ENCODE data around the gene MDGA2.

Gene MDGA2

DNA sequence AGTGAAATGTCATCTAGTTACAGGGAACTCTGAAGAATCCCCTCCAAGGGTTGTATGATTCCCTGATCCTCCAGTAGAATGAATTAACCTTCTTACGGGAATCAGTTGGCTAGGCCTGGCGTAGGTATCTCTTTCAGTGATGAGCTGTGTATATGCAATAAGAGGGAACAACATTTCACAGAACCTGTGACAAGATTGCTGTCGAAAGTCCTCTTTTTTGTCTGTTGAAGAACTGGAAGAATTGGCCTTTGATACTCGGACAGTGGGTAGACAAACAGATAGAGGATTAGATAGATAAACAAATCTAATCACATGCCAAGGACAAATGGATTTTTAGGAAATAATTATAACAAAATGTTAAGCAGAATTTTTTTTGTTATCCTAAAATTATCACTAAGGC, 184.6 kb downstream of the MDGA2 start:
- no peak for DNase-seq (ENCODE audit: low read depth, low spot score)

DNA sequence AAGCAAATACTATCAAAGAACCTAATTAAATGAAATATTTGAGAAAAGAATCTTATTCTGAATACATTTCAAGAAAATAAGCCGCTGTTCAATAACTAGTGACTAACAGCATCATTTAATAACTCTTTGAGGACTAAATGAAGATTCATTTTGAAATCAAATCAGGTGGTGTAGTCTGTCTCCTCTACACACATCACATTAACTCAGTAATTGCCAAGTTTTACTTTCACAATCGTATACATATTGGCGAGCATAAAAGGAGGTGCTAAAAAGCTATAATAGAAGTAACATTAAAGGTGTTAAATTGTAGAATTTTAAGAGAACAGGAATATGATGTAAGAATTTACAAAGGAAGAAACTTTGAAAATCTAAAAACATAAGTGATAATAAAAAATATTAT, 185.1 kb downstream of the MDGA2 start:
- no peak for DNase-seq (ENCODE audit: low read depth, low spot score)

DNA sequence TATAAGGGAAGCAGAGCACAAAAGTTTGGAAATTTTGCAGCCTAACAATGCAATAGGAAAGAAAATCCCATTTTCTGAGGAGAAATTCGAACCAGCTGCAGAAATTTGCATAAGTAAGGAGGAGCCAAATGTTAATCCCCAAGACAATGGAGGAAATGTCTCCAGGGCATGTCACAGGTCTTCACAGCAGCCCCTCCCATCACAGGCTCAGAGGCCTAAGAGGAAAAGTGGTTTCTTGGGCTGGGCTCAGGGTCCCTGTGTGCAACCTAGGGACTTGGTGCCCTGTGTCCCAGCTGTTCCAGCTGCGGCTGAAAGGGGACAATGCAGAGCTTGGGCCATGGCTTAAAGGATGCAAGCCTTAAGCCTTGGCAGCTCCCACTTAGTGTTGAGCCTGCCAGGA, 190.0 kb downstream of the MDGA2 start:
- no peak for DNase-seq (ENCODE audit: low read depth, low spot score)

DNA sequence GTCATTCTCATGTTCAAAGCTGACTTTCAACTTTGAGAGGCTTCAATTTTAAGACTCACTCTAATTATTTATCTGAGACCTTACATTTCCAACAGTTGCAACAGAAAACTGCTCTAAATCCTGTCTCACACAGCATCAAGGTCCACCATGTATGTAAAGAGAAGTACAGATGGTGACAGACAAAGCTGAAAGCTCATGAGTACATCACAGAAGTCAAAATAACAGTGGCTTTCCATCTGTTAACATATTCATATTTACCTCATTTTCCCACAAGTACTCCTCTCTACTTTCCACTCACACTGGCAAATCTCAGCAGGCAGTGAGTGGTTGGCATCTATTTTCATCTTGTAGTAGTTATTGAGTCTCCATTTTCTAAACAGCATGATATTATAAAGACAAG, 192.0 kb downstream of the MDGA2 start:
- no peak for DNase-seq (ENCODE audit: low read depth, low spot score)

DNA sequence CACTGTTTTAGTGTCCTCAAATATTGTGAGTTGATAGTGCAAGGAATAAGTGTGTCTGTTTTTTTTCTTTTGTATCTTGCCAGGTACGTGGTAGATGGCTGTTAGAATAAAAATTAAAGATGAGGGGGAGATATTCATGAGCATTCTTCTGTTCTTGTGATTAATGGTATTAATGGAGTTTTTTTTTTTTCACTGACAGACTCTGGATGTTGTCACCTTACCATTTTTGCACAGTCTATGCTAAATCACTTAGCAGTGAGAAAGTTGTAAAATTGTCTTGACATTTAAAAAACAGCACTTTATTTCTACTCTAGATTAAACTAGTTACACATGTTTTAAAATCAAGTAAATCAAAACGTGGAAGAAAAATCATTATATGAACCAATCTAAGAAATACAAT, 204.3 kb downstream of the MDGA2 start:
- DNase-seq (ENCODE audit: low read depth, low spot score): no peak

DNA sequence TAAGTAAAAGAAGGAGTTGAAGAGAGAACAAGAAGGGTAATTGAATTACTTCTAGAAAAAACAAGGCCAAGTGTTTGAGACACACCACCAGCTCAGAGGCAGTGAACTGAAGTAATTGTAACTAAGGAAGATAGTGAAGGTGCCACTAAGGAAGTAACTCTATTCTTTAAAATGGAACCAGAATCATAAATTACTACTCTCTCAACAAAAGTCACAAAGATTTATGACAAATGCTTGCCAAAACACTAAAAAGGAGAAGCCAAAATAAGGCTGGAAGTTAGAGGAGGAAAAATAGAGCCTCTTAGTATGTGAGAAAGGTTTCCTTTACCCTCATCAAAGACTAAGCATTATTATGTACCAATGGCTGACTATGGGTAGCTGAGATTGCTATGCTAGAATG, 208.5 kb downstream of the MDGA2 start:
- DNase-seq (ENCODE audit: low read depth, low spot score): no peak

DNA sequence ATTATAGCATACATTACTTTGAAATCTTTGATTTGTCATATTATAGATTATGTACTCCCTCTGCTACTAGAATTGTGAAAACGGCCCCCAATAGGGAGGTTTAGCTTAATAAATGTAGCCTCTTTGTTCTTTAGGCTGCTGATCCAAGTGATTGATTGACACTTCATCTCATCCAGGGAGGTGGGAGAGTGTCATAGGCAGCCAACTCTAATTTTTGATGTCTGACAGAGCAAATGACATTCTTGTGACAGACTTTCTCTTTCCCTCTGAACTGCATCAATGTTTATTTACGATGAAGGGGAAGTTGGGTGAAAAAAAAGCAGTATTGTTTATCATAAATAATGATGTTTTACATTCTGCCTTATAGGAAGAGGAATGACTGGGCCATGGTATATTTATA, 221.4 kb downstream of the MDGA2 start:
- no peak for DNase-seq (ENCODE audit: low read depth, low spot score)

DNA sequence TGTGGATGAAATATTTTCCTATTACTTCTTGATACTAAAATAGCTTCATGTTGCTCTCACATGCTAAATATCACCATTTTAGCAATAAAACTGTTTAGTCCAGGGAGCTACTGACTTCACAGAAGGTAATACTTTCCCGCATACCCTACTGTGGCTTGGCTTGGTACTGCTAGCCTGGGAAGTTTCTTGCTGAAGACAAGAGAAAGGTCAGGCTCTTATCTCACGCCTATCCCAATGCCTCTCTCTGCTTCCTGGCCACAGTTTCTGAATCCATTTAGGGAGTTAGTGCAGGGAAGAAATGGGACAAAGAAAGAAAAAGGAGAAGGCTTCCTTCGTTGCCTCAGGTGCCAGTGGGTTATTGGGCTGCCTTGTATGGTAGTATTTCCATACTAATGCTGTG, 228.3 kb downstream of the MDGA2 start:
- no peak for DNase-seq (ENCODE audit: low read depth, low spot score)

DNA sequence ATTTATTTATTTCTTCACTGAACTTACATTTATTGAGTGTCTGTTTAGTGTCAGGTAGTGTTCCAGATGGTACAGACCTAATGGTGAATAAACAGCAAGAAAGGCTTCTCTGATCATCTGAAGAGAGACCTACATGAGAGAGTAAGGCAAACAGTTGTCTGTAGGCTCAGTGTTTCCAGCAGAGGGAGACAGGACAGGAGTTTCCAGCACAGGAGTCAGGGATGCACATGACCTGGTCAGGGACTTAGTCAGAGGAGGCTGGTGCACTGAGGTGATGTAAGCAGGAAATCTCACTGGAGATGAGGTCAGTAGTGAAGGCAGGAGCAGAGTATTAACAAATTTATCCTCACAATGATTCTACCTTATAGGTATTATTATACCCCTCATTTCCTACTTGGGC, 233.2 kb downstream of the MDGA2 start:
- DNase-seq (ENCODE audit: low read depth, low spot score): peak; percentile 71

DNA sequence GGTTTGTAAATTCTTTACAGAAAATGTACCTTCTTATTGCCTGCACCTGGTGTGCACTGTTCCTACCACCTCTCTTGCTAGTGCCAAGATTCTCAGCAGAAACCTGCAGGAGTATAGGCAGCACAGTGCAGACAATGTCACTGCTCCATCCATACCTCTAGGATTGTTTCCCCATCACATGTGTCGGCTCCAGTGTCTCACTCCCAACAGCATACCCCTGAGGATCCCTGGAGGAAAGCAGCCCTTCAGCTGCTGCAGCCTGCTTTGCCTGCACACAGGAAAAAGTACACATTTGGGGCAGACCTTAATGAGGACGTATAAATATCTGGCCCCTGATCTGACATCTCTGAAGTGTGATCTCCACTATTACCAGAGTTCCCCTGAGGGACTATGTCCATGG, 235.5 kb downstream of the MDGA2 start:
- peak; percentile 2 for DNase-seq (ENCODE audit: low read depth, low spot score)

DNA sequence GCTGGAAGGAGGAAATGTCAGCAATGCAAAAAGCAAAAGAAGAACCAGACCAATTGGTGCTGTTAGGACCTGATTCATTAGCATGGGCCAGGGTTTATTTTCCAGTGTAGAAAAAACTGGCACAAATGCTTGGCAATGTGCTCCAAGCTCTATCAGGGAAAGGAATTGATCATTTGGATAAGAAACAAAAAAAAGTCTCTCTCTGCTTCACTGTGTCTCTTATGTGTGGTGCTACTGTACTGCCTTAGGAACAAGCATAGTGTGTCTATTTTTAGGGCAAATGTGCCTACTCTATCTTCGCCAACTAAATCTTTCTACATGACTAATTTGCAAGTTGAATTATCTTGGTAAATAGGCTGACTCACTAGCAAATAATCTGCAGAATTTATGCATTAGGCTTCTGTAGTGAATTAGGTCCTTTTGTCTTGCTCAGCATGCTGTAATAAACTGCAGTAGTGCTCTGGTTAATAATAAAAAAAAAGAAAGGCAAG, 236.7 kb downstream of the MDGA2 start:
- peak; percentile 82 for DNase-seq (ENCODE audit: low read depth, low spot score)

DNA sequence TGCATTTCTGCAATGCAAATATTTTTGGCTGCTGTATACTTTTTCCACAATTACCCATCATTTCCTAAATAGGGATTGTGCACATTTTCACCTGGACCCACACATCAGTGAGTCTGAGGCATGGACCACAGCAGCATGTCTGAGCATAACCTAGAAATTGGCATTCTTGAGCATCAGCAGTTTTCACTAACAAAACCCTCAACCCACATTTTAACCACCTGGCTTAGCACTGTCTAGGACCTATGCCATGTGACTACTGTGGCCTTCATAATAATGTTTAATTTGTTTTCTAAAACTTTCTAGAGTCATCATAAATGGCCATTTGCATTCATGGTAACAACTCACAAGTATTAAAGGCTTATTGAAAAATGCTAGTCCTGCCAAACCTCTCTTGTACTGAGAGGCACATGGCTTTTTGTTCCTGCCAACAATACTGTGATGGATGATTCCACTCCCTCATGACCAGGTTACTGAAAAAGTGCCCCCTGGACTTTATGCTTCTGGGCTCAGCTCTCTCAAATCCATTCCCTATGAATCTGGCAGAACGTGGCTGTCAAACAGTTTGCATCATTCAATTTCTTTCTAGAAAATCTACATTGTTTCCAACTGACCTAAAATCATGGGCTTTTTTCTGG, 240.0 kb downstream of the MDGA2 start:
- DNase-seq (ENCODE audit: low read depth, low spot score): peak; percentile 36

DNA sequence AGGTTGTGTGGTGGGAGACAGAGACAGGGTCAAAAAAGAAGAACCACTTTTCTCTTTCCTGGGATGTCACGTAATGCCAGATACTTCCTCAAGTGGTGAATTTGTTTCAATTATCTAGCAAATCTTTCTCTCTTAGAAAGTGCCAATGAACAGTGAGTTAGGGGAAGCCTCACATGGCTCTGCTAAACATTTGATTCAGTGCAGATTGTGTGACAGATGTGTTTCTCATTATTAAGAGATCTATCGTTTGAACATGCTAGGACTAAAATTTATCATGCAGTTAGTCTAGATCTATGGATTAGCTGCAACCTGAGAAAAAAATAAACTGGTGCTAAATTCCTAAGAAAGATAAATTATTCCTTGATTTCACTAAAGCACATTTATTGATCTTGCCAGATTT, 247.8 kb downstream of the MDGA2 start:
- DNase-seq (ENCODE audit: low read depth, low spot score): no peak

DNA sequence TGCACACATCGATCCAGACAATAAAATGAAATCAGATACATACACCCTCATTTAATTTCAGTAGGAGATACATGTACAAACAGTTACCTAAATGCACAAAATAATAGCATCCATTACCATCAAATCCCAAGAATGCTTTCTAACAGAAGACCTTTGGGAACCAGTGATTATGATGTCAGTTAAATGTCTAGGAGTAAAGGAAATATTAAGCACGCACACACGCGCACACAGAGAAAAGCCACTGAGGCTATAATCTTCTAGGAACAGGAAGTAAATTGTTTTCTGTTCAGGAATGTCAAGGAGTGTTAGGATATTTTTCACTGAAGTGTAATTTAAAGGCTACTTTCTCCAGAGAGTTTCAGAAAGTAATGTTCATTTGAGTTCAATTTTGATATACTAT, 250.1 kb downstream of the MDGA2 start:
- no peak for DNase-seq (ENCODE audit: low read depth, low spot score)

DNA sequence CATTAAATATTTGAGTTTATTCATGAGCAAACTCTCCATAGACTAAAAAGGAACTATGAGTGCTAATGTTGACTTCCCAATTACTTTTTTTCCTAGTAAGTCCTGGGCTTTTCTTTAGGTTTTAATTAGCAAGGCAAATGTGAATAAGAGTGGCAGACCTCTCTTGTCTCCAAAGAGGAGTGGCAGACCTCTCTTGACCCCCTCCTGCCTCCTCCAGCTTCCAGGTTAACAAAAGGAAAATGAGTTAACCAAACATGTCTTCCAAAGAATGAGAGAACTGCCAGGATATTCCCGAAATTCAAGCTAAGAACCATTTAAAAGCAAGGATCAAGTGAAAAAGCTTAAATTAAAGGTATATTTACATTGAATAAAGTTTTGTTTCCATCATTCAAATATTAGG, 253.2 kb downstream of the MDGA2 start:
- no peak for DNase-seq (ENCODE audit: low read depth, low spot score)

DNA sequence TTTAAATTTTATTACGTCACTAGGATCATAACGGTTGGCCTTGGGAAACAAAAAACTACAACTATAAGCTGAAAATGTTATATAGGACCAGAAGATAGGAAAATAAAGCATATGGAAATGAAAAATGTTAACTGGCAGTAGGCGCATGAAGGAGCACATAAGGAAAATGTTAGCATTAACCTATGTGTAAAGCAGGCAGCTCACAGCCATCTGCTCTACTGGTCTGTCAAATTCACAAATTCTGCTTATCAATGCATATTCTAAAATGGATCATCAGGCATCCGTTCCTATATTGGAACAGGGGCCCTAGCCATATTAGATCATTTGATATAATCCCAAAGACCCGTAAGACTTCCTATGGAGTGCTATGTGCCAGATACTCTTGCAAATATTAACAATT, 263.9 kb downstream of the MDGA2 start:
- no peak for DNase-seq (ENCODE audit: low read depth, low spot score)

DNA sequence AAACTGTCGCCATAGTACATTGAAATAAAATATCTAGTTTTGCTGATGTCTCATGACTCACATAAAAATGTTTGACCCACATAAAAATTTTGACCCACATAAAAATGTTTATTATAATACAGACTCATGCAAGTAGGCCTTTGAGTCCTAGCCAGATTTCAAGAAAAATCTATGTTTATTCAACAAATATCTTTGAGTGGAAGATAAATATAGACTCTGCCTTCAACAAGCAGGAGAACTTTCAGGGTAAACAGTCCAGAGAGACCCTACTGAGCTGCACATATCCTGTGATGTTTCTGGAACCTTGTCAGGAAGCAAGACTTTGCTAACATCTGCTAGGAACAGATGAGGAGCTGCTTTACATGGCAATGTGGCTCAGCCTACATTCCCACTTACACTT, 283.1 kb downstream of the MDGA2 start:
- no peak for DNase-seq (ENCODE audit: low read depth, low spot score)

DNA sequence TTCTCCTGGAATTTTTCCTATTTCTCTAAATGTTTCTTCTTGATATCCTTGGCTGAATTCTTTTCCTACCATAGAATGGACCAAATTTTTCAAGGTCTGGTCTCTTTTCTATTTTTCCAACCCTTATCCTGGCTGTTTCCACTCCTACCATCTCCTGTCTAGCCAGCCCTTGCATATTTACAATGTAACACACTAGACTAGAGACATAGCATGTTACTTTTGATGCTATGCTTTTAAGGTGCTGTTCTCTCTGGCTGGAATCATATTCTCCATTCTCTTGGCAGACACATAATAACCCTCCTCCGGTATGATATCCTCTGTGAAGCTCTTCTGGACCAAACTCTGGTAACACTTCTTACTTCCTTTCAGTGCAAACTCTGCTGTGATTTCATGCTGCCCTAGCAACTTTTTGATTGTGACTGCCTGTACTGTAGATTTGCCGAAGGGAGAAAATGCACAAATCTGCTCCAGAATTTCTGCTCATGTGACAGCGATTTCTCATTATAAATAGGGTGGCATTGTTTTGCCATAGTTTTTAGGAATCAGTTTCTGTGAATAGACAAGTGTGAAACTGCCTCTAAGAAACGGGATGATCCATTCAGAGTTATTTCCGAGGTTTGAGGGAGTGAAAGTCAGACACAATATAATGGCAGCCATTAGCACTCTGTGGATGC, 284.4 kb downstream of the MDGA2 start:
- DNase-seq (ENCODE audit: low read depth, low spot score): no peak

DNA sequence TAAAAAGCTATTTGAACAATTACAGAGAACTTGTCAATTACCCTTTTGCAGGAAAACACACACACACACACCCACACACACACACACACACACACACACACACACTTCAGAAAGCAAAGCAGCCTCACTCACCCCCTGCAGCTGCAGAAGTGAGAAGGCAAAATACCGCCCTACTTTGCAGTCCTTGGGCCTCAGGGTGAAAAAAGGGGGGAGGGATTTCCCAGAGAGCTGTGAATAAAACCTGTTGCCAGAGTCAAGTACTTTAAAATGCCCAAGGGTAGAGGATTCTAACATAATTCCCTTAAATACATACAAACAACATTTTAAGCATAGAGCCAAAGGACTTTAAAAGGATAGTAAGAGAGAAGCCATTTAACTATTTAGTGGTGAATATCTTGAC, 285.9 kb downstream of the MDGA2 start:
- DNase-seq (ENCODE audit: low read depth, low spot score): peak; percentile 1

DNA sequence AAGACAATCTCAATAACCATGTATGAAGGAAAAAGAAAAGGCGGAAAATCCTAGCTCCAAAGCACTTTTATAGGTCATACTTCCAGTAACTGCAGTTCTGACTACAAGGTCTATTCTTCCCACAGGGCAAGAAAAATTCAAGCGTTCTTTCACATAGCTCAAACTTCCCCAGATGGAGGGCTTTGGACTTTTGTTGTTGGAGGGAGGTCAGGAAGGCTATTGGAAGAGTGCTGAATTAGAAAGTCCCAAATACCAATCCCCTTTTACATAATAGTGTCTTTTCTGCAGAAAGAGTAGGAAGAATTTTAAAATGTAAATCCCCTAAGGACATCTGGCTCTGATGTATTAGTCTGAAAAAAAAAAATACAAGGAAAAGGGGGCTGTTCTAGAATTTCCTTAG, 309.4 kb downstream of the MDGA2 start:
- no peak for DNase-seq (ENCODE audit: low read depth, low spot score)

DNA sequence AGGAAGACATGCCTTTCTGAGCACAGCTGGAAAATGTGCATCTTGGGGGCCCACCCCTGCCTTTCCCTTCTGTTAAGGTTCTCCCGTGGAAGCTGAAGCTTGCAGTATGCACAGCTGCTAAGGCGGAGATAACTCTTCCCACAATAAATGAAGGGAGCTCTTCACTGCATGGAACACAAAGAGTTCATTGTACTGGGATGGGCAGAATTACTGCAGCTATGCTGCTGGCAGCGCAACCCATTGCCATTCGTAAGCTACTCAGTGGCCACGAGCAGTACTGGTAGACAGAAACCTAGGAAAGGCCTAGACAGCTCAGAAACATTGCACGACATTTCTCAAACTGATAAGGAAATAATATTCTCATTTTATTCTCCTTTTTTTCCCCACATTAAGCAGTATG, 310.2 kb downstream of the MDGA2 start:
- no peak for DNase-seq (ENCODE audit: low read depth, low spot score)

DNA sequence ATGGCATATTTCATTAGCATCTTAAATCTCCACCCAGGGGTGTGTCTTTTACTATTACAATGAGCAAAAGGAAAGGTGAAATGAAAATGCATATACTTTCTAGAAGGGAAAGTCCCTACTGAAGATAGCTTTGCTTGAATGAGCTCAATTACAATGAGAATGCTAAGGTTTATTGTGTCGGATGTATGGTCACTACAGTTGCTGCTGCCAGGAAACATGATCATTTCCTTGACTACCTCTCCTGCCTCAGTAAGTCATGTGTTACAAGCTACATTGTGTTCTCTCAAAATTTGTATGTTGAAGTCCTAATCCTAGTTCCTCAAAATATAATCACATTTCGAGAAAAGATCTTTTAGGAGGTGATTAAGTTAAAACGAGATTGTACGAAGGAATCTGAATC, 322.2 kb downstream of the MDGA2 start:
- DNase-seq (ENCODE audit: low read depth, low spot score): no peak

DNA sequence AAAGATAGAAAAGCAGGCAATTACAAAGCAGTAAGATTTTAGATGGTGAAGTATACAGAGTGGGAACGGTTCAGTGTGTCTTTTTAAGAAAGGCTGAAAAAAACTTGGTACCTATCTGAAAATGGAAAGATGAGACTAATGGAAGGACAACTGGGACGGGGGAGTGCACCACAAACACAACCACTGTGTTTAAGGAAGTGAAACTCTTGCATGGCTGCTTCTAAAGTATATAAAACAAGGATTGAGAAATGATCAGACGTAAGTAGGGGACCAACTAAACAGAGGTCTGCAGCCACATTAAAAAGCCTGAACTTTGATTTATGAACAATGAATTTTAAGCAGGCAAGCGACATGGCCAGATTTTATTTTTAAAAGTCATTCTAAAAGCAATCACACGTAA, 328.6 kb downstream of the MDGA2 start:
- no peak for DNase-seq (ENCODE audit: low read depth, low spot score)

DNA sequence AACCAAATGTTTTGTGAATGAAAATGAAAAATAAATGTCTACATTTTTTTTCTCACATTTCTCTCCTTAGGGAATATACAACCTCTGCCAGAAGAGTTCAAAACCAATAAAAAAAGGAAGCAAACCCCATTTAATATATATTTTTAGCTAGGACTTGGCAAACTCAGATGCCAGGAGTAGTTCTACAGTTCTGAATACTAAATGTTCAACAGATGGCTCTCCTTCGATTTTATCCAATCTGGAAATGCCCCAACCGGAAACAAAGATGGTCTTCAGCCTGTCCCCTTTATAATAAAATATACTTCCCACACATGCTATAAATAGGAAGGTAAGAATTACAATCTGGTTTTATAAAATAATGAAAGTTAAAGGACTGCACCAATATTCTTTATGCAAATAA, 330.4 kb downstream of the MDGA2 start:
- DNase-seq (ENCODE audit: low read depth, low spot score): no peak

All from astrocyte of the hippocampus (primary cell).